HG03139 (cell line): Measurements from ENCODE around the gene BMPR1A.

ENCODE experiments used
- ATAC-seq: cut with Tn5 transposase; IDR thresholded peaks from one replicate; pipeline ENCODE4 v1.9.1; 2021; ENCODE audit not compliant: unreplicated experiment

BMPR1A gene

GRCh38 chr10:86799188-86799845 lies 42.9 kb downstream of the BMPR1A start:
- ATAC-seq = no peak

GRCh38 chr10:86801995-86802394 lies 45.6 kb downstream of the BMPR1A start:
- no peak for ATAC-seq

- no peak for ATAC-seq
These were observed 46.2 kb downstream of the BMPR1A start for GRCh38 chr10:86802473-86803108.

GRCh38 chr10:86803156-86803555 lies 46.7 kb downstream of the BMPR1A start:
- no peak for ATAC-seq

- ATAC-seq = no peak
These were observed 48.4 kb downstream of the BMPR1A start for GRCh38 chr10:86804805-86805204.

- no peak for ATAC-seq
These were observed 56.7 kb downstream of the BMPR1A start for GRCh38 chr10:86813101-86813500.

GRCh38 chr10:86813982-86814381 lies 57.6 kb downstream of the BMPR1A start:
- ATAC-seq = no peak

- no peak for ATAC-seq
These were observed 58.7 kb downstream of the BMPR1A start for GRCh38 chr10:86815035-86815617.

- ATAC-seq = no peak
These were observed 59.2 kb downstream of the BMPR1A start for GRCh38 chr10:86815640-86816039.

- no peak for ATAC-seq
These were observed 60.8 kb downstream of the BMPR1A start for GRCh38 chr10:86817246-86817645.

- no peak for ATAC-seq
These were observed 63.1 kb downstream of the BMPR1A start for GRCh38 chr10:86819567-86819966.

- no peak for ATAC-seq
These were observed 64.1 kb downstream of the BMPR1A start for GRCh38 chr10:86820509-86820908.

- no peak for ATAC-seq
These were observed 65.1 kb downstream of the BMPR1A start for GRCh38 chr10:86821388-86821999.

- ATAC-seq = no peak
These were observed 67.1 kb downstream of the BMPR1A start for GRCh38 chr10:86823565-86823964.

- no peak for ATAC-seq
These were observed 67.7 kb downstream of the BMPR1A start for GRCh38 chr10:86824151-86824550.

GRCh38 chr10:86825366-86825765 lies 68.9 kb downstream of the BMPR1A start:
- no peak for ATAC-seq

GRCh38 chr10:86827639-86828038 lies 71.2 kb downstream of the BMPR1A start:
- no peak for ATAC-seq

GRCh38 chr10:86828145-86828544 lies 71.7 kb downstream of the BMPR1A start:
- ATAC-seq = no peak

- ATAC-seq = no peak
These were observed 73.1 kb downstream of the BMPR1A start for GRCh38 chr10:86829472-86829871.

- ATAC-seq = no peak
These were observed 73.7 kb downstream of the BMPR1A start for GRCh38 chr10:86830043-86830591.

- no peak for ATAC-seq
These were observed 77.5 kb downstream of the BMPR1A start for GRCh38 chr10:86833969-86834368.

- ATAC-seq = no peak
These were observed 79.6 kb downstream of the BMPR1A start for GRCh38 chr10:86836044-86836443.
